OCI-LY1 (cell line): ENCODE measurements around the gene WBP4.
A peak's percentile ranks its signal among the peaks of the same experiment; 100 is the strongest.

Experiments used
- H2AFZ ChIP-seq: fragments of 200-600 bp; sonication (generic), shearing (Covaris generic); 2 replicates; pipeline ENCODE4 v1.6.0; 2014; ENCODE audit warnings: antibody characterized with exemption, mild to moderate bottlenecking, low read length
- H3F3A ChIP-seq: fragments of 200-600 bp; sonication (generic), shearing (Covaris generic); 2 replicates; pipeline ENCODE4 v1.6.0; 2014; ENCODE audit warnings: mild to moderate bottlenecking, antibody characterized with exemption, low read length, moderate library complexity; ENCODE audit not compliant: insufficient read depth
- H3K27ac ChIP-seq: fragments of 200-600 bp; sonication (generic); 2 replicates; pipeline ENCODE4 v1.5.1; 2014; ENCODE audit warnings: low read length, mixed run types, mild to moderate bottlenecking, low read depth; ENCODE audit not compliant: poor library complexity, severe bottlenecking
- H3K27me3 ChIP-seq: fragments of 200-600 bp; sonication (generic); 2 replicates; pipeline ENCODE4 v1.6.0; 2014; ENCODE audit warnings: antibody characterized with exemption, mild to moderate bottlenecking, low read length, moderate library complexity; ENCODE audit not compliant: insufficient read depth
- H3K36me3 ChIP-seq: fragments of 200-600 bp; sonication (generic); 2 replicates; pipeline ENCODE4 v1.6.1; 2014; ENCODE audit warnings: mild to moderate bottlenecking, antibody characterized with exemption, low read length, moderate library complexity, mixed read lengths; ENCODE audit not compliant: insufficient read depth
- H3K4me1 ChIP-seq: fragments of 200-600 bp; sonication (generic); 2 replicates; pipeline ENCODE4 v1.5.1; 2014; ENCODE audit warnings: mild to moderate bottlenecking, low read length, moderate library complexity; ENCODE audit not compliant: insufficient read depth, severe bottlenecking
- H3K4me2 ChIP-seq: fragments of 200-600 bp; sonication (generic), shearing (Covaris generic); 2 replicates; pipeline ENCODE4 v1.6.1; 2014; ENCODE audit warnings: low read length
- H3K4me3 ChIP-seq: fragments of 200-600 bp; sonication (generic); 2 replicates; pipeline ENCODE4 v1.5.1; 2014; ENCODE audit warnings: low read length, low read depth, mild to moderate bottlenecking, mixed read lengths; ENCODE audit not compliant: poor library complexity, severe bottlenecking
- H3K79me2 ChIP-seq: fragments of 200-600 bp; shearing (Covaris generic); 2 replicates; pipeline ENCODE4 v1.6.1; 2016; ENCODE audit warnings: mixed run types, low read length, mixed read lengths; ENCODE audit not compliant: insufficient read depth
- H3K9ac ChIP-seq: fragments of 200-600 bp; sonication (generic), shearing (Covaris generic); 2 replicates; pipeline ENCODE4 v1.6.1; 2014; ENCODE audit warnings: mild to moderate bottlenecking, low read length, mixed read lengths
- H3K9me2 ChIP-seq: fragments of 200-600 bp; sonication (generic), shearing (Covaris generic); 2 replicates; pipeline ENCODE4 v1.6.1; 2014; ENCODE audit warnings: low read depth, mild to moderate bottlenecking, low read length, mixed read lengths
- H3K9me3 ChIP-seq: fragments of 200-600 bp; shearing (Covaris generic); 2 replicates; pipeline ENCODE4 v1.6.1; 2014; ENCODE audit warnings: low read length, mixed read lengths
- H4K20me1 ChIP-seq: fragments of 200-600 bp; sonication (generic), shearing (Covaris generic); 2 replicates; pipeline ENCODE4 v1.6.0; 2016; ENCODE audit warnings: mild to moderate bottlenecking, low read length; ENCODE audit not compliant: insufficient read depth
- EZH2 ChIP-seq: fragments of 200-600 bp; sonication (generic), shearing (Covaris generic); IDR thresholded peaks from 2 replicates; pipeline ENCODE4 v1.8.0; 2017; ENCODE audit warnings: borderline replicate concordance, mixed run types, mild to moderate bottlenecking, antibody characterized with exemption, low read length, moderate library complexity, mixed read lengths
- TF ChIP-seq, protein P1 (sequence below): fragments of 200-600 bp; sonication (generic), shearing (Covaris generic); IDR thresholded peaks from 2 replicates; pipeline ENCODE4 v1.5.1; 2017; ENCODE audit warnings: mild to moderate bottlenecking, antibody characterized with exemption, low read length, moderate library complexity, mixed read lengths

WBP4 gene

GRCh38 chr13:41074523-41074922, 13.2 kb downstream of the WBP4 start:
- no peak overlapping the region for H3K4me2 ChIP-seq
- H3K9me3 ChIP-seq: no peaks in the 10 kb centered on the region
- no peaks in the 10 kb centered on the region for H3K4me1 ChIP-seq
- no peak overlapping the region for H3K27ac ChIP-seq
- no peaks in the 10 kb centered on the region for H4K20me1 ChIP-seq
- H2AFZ ChIP-seq: no peak overlapping the region
- no peaks in the 10 kb centered on the region for H3K9me2 ChIP-seq
- no peaks in the 10 kb centered on the region for H3K79me2 ChIP-seq
- H3K27me3 ChIP-seq: no peaks in the 10 kb centered on the region
- H3K9ac ChIP-seq: no peak overlapping the region
- TF ChIP-seq, protein P1, sequence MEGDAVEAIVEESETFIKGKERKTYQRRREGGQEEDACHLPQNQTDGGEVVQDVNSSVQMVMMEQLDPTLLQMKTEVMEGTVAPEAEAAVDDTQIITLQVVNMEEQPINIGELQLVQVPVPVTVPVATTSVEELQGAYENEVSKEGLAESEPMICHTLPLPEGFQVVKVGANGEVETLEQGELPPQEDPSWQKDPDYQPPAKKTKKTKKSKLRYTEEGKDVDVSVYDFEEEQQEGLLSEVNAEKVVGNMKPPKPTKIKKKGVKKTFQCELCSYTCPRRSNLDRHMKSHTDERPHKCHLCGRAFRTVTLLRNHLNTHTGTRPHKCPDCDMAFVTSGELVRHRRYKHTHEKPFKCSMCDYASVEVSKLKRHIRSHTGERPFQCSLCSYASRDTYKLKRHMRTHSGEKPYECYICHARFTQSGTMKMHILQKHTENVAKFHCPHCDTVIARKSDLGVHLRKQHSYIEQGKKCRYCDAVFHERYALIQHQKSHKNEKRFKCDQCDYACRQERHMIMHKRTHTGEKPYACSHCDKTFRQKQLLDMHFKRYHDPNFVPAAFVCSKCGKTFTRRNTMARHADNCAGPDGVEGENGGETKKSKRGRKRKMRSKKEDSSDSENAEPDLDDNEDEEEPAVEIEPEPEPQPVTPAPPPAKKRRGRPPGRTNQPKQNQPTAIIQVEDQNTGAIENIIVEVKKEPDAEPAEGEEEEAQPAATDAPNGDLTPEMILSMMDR: no peak
- no peak for TF ChIP-seq EZH2
- no peaks in the 10 kb centered on the region for H3F3A ChIP-seq
- H3K4me3 ChIP-seq: no peak overlapping the region
- H3K36me3 ChIP-seq: peaks cover 66% of the 10 kb centered on the region

- peaks cover 61% of the 10 kb centered on the region for H3K36me3 ChIP-seq
These were observed 13.7 kb downstream of the WBP4 start for GRCh38 chr13:41075034-41075433.

GRCh38 chr13:41075485-41075884, 14.2 kb downstream of the WBP4 start:
- Histone ChIP-seq H4K20me1 (no peaks in the 10 kb centered on the region), H3K27ac (no peak overlapping the region), H3F3A (no peaks in the 10 kb centered on the region), H3K4me1 (no peaks in the 10 kb centered on the region), H3K27me3 (no peaks in the 10 kb centered on the region), H3K9me2 (no peaks in the 10 kb centered on the region), H3K9ac (no peak overlapping the region), H3K4me3 (no peak overlapping the region), H3K4me2 (no peak overlapping the region), H3K9me3 (no peaks in the 10 kb centered on the region), H3K79me2 (no peaks in the 10 kb centered on the region), H3K36me3 (peaks cover 57% of the 10 kb centered on the region), H2AFZ (no peak overlapping the region)
- TF ChIP-seq, protein P1: no peak
- no peak for TF ChIP-seq EZH2

More at GRCh38 chr13:41075034-41075433, 13.7 kb downstream of the WBP4 start:
- H3K9me3 ChIP-seq: no peaks in the 10 kb centered on the region
- no peaks in the 10 kb centered on the region for H3K9me2 ChIP-seq
- no peak overlapping the region for H3K27ac ChIP-seq
- no peaks in the 10 kb centered on the region for H3K4me1 ChIP-seq
- no peak overlapping the region for H2AFZ ChIP-seq
- no peaks in the 10 kb centered on the region for H4K20me1 ChIP-seq
- H3K27me3 ChIP-seq: no peaks in the 10 kb centered on the region
- H3K9ac ChIP-seq: no peak overlapping the region
- no peak for TF ChIP-seq EZH2
- TF ChIP-seq, protein P1: peak; percentile 66
- H3K79me2 ChIP-seq: no peaks in the 10 kb centered on the region
- H3K4me3 ChIP-seq: no peak overlapping the region
- H3F3A ChIP-seq: no peaks in the 10 kb centered on the region
- no peak overlapping the region for H3K4me2 ChIP-seq
